Activated CD4-positive, alpha-beta T cell treated with anti-CD3 and anti-CD28 coated beads for 24 hours (primary cell): Measurements from ENCODE around the gene SDCCAG8.

Experiments
- DNase-seq, 2 donors: peaks; one replicate each; pipeline ENCODE4 v3.0.0-alpha.2; 2020; ENCODE audit warnings: low read depth in 2 of 2

Gene SDCCAG8

DNA sequence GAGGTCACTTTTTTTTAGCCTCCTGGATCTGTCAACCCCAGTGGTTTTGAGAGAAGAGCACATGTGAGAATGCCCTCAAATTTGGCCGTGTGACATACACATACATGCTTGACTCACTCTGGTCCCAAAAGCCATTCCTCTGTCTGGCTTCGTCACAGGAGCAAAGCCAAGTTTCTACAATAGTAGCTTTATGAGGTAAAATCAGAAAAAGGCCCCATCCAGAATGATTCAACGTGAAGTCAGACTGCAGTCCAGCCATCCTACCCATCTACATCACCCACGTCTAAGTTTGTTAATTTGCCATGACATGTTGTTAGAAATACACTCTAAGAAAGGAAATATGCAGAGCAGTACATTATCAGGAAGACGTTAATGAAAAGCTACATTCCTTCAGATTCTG lies 245.2 kb downstream of the SDCCAG8 start:
- DNase-seq = no peak

DNA sequence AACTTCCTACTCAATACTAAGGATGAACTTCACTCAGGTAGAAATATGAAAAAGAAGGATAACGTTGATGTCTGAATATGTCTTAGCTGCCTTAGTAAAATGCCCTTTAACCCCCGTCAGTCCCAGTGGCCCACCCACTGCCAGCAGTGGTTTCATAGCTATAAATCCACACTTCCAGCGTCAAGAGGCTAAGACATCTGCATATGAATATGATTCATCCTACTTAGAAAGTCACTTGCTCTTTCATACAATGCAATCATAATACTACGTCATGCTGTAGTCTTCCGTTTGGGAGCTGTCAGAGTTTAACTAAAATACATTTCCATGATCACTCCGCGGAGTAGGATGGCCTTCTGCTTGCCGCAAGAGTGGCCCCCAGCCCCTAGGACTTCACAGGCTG lies 247.3 kb downstream of the SDCCAG8 start:
- DNase-seq = no peak

DNA sequence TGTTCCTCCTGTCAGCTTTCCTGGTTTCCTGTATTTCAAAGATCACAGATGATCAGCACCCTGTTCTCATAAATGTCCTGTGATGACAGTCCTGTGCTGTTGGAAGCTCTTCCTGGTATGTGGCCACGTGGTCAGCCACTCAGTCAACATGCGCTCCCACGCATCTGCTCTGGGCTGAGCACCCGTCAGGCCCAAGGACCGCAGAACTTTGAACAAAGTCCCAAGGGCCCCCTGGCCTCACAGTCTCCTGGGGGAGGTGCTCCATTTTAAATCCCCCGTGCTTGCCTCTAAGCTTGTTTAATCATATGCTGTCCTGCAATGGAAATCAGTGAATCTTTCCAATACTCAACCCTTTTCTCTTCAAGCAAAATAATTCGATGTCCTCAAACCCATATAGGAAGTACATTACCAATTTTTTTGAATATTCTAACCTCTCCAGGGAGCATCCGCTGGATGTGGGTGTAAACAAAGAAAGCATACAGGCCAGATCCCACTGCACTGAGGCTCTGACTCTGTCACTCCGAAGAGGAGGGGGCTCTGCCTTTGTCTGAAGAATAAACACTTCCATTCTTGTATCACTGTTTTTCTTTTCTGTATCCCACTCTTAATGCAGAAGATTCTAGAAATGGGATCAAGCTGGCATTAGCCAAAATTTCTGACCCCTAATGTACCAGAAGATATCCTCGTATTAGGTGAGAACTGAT lies 250.3 kb downstream of the SDCCAG8 start:
- DNase-seq = no peak

DNA sequence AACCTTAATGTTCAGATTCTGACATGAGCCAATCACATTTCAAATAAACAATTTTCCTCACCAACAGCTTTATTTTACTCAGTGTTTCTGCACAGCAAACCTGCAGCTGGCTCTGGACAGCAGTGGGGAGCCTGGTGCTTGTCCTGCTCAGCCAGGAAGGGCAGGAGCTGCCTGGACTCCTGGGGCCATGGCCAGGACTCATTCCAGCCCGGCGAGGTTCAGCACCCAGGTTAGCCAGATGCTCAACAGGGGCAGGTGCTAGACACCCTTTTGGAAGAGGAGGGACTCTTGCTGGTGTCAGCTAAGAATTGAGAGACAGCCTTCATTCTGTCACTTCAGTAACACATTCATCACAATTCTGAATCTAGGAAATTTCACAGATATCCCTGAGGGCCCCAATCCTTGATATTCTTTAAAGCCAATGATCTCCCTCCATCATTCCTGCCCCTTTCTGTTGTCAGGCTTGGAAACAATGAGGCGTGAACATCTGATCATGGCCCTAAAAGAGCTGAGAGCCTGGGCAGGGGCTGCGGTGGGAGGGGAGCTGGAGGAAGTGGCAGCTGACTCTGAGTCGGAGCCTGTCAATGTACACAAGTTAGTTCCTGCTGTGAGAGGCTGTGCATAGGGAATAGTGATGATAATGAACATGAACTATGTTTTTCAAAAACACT lies 251.3 kb downstream of the SDCCAG8 start:
- no peak for DNase-seq

DNA sequence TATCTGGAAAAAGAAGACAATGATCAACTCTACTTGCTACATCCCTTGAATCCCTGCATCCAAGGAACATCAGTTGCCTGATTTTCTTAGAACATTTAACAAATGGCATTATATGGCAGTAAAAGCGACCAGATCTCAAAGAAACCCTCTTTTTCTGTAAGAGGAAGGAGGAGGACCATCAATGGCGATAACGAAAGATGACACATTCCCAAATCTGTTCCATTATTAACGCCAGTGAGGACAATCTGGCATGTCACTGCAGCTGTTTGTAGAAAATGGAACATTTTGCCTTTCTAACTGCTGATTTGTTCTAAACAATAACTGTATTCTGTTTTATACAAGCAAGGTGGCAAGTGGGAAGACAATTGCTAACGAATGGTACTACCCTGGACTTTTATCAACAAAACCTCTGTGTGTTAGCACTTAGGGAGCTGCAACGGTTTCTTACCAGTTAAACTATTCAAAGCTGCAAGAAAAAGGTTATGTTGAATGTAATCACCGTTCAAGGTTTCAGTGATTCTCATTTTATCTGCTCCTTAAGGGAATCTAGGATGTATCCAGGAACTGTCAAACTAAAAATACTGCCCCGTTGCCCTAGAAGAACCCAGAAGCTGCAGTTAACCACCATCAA lies 251.9 kb downstream of the SDCCAG8 start:
- DNase-seq = no peak

DNA sequence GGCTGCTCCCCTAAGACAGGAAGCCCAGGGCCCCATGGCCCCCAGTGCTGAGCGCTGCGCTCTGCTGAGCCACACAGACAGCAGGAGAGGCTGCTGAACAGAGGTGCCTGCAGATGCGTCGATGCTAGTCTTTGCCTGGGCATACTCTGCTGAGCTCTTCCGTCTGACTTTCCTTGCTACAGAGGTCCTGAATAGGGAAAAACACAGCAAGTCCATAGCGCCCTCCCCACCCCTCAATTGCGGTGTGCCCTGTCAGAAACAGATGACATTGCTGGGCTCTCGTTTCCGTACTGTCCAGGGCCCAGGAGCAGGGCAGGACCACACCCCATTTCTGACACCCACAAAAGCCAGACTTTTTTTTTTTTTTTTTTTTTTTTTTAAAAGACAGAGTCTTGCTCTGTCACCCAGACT lies 252.5 kb downstream of the SDCCAG8 start:
- DNase-seq = no peak

DNA sequence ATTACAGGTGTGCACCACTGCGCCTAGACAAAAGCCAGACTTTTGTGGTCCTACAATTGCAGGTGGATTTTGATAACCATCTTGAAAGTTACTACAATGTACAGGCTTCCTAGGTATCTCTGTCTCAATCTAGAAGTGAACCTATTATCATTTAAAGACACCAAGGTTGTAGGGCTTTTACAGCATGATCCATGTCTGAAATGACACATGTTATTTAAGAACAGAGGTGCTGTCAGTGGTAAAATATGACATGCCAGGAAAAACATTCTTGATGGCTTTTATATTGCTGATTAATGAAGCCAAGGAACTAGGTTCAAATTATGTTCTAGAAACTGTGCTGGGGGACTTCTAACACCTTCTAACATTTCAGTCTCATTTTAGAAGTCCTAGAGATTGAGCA lies 253.1 kb downstream of the SDCCAG8 start:
- no peak for DNase-seq

DNA sequence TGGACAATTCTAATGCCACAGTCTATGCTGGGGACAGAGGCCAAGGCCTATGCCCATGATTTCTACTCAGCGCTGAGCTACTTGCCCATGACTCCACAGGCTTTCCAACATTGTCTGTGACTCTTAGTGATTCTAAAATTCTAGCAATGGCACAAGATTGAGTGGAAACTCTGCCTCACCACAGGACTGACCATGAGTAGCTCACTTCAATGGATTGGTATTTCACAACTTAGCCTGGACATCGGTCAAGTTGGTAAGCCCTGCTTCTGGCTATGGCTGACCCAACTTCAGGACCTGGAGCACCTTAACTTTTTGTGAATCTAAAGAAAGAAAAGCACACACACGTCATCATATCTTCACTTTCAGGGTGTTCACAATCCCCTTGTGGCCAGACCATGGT lies 255.1 kb downstream of the SDCCAG8 start:
- no peak for DNase-seq

DNA sequence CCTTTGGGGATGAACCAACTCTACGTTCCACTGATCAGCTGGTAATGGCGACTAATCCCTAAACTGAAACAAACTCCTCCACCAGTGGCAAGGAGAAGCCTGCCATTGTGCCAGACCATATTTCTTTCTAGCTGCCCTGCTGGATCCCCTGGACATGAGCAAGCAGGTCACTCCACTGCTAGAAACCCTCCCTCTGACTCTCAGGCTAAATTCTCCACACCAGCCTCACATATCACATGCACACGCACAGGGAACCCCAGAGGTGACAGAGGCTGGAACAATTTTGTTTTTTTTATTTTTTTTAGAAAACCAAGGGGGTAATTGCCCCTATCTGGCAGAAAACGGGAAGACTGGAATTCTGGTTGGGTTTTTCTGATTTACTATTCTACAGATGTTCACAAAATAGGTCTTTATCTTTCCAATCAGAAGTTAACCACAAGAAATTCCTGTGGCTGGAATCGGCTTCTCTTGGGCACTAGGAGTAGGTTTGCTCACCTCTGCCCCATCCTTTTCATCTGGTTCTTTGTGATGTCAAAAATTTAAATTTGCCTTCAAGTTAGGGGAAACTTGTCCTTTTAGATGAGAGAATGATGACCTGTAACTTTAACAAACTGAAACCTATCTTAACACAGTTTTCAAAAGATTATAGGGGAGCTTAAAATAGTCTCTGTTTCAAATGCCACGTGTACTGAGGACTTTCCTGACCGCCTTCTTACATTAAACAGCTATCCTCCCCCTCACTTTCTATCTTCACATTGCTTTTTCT lies 258.1 kb downstream of the SDCCAG8 start:
- DNase-seq = no peak

DNA sequence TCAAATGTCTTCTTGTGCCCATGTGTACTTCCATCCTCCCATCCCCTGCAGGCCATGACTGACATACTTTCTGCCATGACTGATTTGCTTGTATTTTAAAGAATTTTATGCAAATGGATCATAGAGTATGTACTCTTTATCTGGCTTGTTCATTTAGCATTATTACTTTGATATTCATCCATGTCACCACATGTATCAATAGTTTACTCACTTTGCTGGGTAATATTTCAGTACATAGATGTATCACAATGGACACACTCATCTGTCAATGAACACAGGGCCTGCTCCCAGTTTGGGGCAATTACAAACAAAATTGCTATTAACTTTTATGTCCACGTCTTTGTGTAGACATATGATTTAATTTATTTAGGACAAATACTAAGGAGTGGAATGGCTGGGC lies 259.1 kb downstream of the SDCCAG8 start:
- DNase-seq = no peak

DNA sequence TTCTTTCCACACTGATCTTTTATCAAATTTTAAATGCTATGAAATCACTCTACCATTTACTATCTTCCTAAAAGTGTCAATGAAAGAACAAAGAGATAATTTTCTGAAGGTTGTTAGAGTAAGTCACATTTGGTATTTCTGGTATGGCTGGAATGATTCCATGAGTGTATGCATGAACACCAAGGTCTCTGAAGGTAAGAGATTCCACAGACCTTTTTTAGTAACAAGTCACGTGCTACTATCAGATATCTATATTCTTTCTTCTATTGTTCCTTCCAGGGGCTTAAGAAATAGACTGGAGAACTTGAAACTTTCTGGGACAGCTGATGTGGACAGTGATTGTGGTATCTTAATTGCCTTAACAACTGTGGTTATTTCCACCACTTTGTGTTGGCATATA lies 265.0 kb downstream of the SDCCAG8 start:
- no peak for DNase-seq

DNA sequence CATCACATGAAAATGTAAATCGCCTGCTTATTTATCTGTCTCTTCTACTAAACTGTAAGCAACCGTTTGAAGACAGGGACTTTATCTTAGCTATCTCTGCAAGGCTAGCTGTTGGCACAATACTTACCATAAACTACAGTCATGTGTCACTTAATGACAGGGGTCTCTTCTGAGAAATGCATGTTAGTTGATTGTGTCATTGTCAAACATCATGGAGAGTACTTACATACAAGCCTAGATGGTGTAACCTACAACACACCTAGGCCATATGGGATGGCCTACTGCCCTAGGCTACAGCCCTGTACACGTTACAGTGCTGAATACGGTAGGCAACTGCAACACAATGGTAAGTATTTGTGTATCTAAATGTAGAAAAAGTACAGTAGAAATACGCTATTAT lies 267.9 kb downstream of the SDCCAG8 start:
- no peak for DNase-seq

DNA sequence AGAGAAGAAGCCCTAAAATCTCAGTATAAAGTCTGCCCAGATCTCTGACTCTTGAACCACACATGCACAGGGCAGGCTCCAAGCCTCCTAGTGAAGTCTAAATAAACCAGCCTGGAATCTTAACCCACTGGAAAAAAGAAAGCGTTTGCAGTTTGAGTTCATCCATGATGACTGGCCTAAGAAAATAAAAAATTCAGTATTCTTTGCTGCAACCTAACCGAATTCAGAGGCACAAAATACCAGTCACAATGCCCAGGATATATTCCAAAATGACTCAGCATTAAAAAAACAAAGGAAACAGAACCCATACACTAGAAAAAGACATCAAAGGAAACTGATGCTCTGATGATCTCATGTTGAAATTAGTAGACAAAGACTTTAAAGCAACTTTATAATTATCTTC lies 269.2 kb downstream of the SDCCAG8 start:
- DNase-seq = no peak

DNA sequence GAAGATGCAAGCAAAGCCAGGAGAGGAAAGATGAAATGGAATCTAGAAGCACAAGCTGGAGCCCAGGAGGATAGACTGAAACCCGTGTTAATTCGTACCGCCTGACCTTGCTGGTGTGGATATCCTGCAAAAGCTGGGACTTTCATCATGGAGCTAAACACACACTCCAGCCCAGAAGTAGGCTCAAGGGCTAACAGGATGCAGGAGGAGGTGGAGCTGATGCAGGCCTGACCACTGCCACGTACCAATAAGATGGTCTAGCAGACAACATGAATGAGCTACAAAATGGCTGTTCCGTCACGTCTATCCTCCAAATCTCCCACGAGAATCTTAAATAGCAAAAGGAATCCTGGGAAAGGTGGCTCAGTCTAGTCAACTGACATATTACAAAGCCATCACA lies 270.3 kb downstream of the SDCCAG8 start:
- DNase-seq = no peak

DNA sequence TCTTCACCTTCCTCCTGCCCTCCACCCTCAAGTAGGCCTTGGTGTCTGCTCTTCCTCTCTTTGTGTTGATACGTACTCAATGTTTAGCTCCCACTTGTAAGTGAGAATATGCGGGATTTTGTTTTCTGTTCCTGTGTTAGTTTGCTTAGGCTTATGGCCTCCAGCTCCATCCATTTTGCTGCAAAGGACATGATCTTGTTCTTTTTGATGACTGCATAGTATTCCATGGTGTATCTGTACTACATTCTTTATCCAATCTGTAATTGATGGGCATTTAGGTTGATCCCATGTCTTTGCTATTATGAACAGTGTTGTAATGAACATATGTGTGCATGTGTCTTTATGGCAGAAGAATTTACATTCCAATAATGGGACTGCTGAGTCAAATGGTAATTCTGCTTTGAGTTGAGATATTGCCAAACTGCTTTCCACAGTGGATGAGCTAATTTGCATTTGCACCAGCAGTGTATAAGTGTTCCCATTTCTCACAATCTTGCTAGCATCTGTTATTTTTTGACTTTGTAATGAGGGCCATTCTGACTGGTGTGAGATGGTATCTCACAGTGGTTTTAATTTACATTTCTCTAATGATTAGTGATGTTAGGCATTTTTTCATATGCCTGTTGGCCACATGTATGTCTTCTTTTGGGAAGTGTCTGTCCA lies 272.7 kb downstream of the SDCCAG8 start:
- DNase-seq = no peak

DNA sequence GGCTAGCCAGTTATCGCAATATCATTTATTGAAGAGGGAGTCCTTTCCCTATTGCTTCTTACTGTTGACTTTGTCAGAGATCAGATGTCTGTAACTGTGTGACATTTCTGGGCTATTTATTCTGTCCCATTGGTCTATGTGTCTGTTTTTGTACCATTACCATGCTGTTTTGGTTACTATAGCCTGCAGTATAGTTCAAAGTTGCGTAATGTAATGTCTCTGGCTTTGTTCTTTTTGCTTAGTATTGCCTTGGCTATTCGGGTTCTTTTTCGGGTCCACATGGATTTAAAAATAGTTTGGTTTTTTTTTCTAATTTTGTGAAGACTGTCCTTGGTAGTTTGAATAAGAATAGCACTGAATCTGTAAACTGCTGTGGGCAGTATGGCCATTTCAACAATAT lies 273.7 kb downstream of the SDCCAG8 start:
- DNase-seq = no peak

DNA sequence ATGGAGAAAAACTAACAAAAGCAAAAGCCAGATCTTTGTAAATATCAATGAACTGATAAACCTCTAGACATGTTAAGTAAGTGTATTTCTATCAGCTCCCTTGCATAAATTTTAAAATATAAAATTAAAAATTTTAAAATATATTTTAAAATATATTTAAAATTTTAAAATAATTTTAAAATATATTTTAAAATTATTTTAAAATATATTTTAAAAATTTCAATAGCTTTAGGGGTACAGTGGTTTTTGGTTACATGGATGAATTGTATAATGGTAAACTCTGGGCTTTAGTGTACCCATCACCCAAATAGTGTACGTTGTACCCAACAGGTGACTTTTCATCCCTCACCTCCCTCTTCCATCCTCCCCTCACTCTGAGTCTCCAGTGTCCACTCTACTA lies 279.2 kb downstream of the SDCCAG8 start:
- DNase-seq = no peak

DNA sequence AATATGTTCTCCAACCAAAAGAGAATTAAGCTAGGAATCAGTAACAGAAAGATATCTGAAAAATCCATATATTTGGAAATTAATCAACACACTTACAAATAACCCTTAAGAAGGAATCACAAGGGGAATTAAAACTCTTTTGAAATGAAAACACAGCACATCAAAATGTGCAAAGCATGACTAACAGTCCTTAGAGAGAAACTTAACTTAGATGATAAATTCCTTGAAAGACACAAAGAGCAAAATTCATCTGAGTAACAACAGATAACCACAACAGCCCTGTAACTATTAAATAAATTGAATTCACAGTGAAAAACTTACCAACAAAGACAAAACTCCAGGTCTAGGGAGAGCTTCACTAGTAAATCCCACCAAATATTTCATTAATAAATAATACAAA lies 283.8 kb downstream of the SDCCAG8 start:
- no peak for DNase-seq

DNA sequence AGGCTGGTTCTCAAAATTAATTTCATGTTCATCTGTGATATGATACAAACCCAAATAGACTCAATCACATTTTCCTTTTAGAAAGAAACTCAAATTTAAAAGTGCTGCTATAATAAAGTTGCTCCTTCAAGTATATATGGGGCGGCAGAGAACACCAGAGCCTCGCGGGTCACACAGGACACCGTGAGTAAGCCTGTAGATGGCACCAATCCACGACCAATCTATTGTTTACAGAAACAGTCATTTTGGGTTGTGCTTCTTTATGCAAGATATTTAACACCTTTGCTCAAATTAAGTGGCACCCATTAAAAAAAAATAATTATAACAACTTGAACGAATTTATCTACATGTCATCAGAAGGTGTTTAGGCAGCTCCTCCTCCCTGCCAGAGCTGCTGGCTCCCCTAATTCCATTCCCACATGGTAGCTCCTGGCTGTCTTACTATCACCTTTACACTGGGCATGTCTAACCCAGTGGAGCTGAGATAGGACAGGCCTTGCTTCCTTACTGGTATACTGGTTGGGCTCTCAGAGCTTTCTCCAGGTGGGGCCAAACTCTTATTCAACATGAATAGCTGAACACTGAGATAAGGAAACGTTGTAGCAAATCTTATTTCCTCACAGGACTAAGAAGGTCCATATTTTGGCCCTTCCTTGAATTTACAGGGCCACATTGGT lies 287.0 kb downstream of the SDCCAG8 start:
- no peak for DNase-seq

DNA sequence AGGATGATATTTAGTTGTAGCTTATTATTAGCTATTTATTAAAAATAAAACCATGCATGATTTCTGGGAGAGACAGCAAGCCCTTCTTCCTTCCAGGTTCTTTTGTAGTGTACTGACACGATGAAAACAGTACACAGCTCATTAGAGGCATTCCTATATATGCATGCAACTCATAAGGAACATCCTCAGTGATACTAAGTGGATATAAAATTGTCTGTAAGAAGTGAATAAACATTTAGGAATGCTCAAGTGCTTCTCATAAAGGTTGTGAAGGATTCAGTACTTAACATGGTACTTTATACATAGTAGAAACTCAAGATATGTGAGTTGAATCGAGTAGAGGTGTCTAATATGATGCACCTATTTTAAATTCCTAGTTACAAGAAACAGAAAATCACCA lies 287.7 kb downstream of the SDCCAG8 start:
- no peak for DNase-seq

DNA sequence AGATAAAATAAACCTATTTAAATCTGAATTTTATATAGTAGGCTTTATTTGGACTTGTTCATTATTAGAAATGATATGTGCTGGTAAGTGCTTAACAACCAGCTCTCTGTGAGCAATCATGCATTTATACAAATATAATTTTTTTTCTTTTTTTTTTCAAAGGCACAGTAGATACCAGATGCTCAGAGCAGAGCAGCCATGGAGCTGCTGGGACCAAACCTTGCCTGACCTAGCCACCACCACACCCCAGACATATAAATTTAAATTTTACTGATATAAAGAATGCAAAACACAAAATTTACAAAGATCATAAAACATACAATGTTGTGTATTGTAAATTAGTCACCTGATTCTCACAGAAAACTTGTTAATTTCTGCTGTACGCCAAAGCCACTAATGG lies 290.6 kb downstream of the SDCCAG8 start:
- no peak for DNase-seq
